Panc1 (cell line): ENCODE results near the gene IL16. TPM values are rescaled to one million over a fixed set of nuclear protein-coding genes. Genes with fewer than 3 reads are reported as not detected.

Experiments used
- ATAC-seq: fragments of 200-7000 bp; cut with Tn5 transposase; 2 replicates; pipeline ENCODE4 v1.9.1; 2020; ENCODE audit warnings: mild to moderate bottlenecking, moderate library complexity
- BruUV-seq: library from RNA; stranded (reverse); fragments of 400-500 nt; replicated peaks from 2 replicates; lab custom pipeline; 2021; lab: Mats Ljungman, UMichigan
- CTCF ChIA-PET: fragments of 300-600 bp; sonication (Branson Sonifier 250); formaldehyde crosslinking; loops from one replicate; lab custom pipeline; 2022; ENCODE audit warnings: antibody characterized with exemption; lab: Charles Lee
- POLR2A ChIA-PET: fragments of 300-600 bp; sonication (Branson Sonifier 250); formaldehyde crosslinking; loops from one replicate; lab custom pipeline; 2022; ENCODE audit warnings: antibody characterized with exemption; lab: Charles Lee
- DNase-seq: peaks from one replicate; pipeline ENCODE4 v3.0.0-alpha.2; 2010; ENCODE audit warnings: low read depth, low spot score
- H3K27ac ChIP-seq: 2 replicates; pipeline ENCODE4 v1.5.1; 2011; ENCODE audit warnings: mild to moderate bottlenecking, low read length, inconsistent platforms
- H3K27me3 ChIP-seq: fragments of 200-500 bp; sonication (Bioruptor generic); 2 replicates; pipeline ENCODE4 v1.6.0; 2014; ENCODE audit warnings: low read length, inconsistent platforms; ENCODE audit not compliant: control insufficient read depth, insufficient read depth
- H3K36me3 ChIP-seq: fragments of 200-500 bp; sonication (Bioruptor generic); 2 replicates; pipeline ENCODE4 v1.5.1; 2014; ENCODE audit warnings: inconsistent platforms, mild to moderate bottlenecking, low read length, moderate library complexity; ENCODE audit not compliant: control insufficient read depth, insufficient read depth
- H3K4me1 ChIP-seq: 2 replicates; pipeline ENCODE4 v1.5.1; 2011; ENCODE audit warnings: inconsistent platforms, mild to moderate bottlenecking, low read length, moderate library complexity; ENCODE audit not compliant: control insufficient read depth, insufficient read depth
- H3K4me3 ChIP-seq, 2 experiments: 2 replicates each; pipeline ENCODE4 v1.5.1; 2011 to 2012; ENCODE audit warnings: low read depth in 2 of 2, low read length in 2 of 2, mild to moderate bottlenecking in 2 of 2, inconsistent platforms in 1 of 2, moderate library complexity in 1 of 2
- H3K9me3 ChIP-seq: fragments of 200-500 bp; sonication (Bioruptor generic); 2 replicates; pipeline ENCODE4 v1.5.1; 2014; ENCODE audit warnings: low read depth, mild to moderate bottlenecking, inconsistent platforms, low read length, moderate library complexity; ENCODE audit not compliant: control insufficient read depth, insufficient read depth
- CTCF ChIP-seq: fragments of 450-650 bp; IDR thresholded peaks from 2 replicates; pipeline ENCODE4 v1.5.1; 2017; ENCODE audit warnings: mild to moderate bottlenecking
- POLR2AphosphoS5 ChIP-seq: IDR thresholded peaks from 2 replicates; pipeline ENCODE4 v1.6.1; 2012; ENCODE audit warnings: mild to moderate bottlenecking, low read depth, low read length, moderate library complexity
- SIN3A ChIP-seq: IDR thresholded peaks from 2 replicates; pipeline ENCODE4 v1.6.1; 2012; ENCODE audit warnings: low read depth, mild to moderate bottlenecking, low read length, moderate library complexity, borderline replicate concordance; ENCODE audit not compliant: insufficient read depth
- TCF7L2 ChIP-seq: IDR thresholded peaks from 2 replicates; pipeline ENCODE4 v1.6.1; 2011; ENCODE audit warnings: mild to moderate bottlenecking, low read depth, low read length, inconsistent platforms
- in situ Hi-C: cut with HindIII; loops from 2 replicates; pipeline ENCODE4 v1.10.0; 2016; ENCODE audit warnings: low sequenced_read_pairs, low pct_unique_long_range_greater_than_20kb
- intact Hi-C: fragments of 100-400 bp; cut with micrococcal nuclease; formaldehyde crosslinking; loops from one replicate; pipeline ENCODE4 v1.10.0; 2022; ENCODE audit not compliant: unreplicated experiment
- total RNA-seq: library from RNA; stranded (reverse); gene quantifications from one replicate; pipeline ENCODE4 v1.2.1, GENCODE V29; 2021; ENCODE audit not compliant: unreplicated experiment
- TF ChIP-seq, protein P1 (sequence below), 2 experiments: IDR thresholded peaks; 2 replicates each; pipeline ENCODE4 v1.6.1; 2011 to 2012; ENCODE audit warnings: low read depth in 2 of 2, control low read depth in 1 of 2, low read length in 1 of 2, mild to moderate bottlenecking in 1 of 2, moderate library complexity in 1 of 2; ENCODE audit not compliant: insufficient read depth in 1 of 2

Gene IL16
- total RNA-seq, 1 experiment from 2014 or later = 1.0 TPM

DNA sequence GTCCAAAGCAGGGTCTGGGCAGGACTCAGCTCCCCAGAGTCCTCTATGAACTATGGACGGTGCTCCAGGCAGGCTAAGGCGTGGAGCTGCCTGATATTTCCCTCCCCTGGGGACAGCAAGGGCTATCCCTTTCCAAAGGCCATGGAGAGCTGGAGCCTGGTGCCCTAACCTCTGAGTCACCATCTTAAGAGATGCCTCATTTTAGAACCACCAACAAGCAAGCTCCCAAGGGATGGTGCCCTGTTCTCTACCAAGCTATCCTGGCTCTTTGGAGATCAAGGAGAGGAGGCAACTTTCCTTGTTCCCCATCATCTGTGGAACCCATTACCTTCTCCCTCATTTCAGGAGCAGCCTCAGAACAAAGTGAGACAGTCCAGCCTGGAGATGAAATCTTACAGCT lies 111.6 kb downstream of the IL16 start:
- Histone ChIP-seq H3K4me3 (no peak overlapping the region), H3K27ac (no peak overlapping the region), H3K27me3 (no peaks in the 10 kb centered on the region), H3K9me3 (no peaks in the 10 kb centered on the region), H3K4me1 (peaks cover 7% of the 10 kb centered on the region), H3K36me3 (no peaks in the 10 kb centered on the region)
- ChIA-PET CTCF (interaction anchor here (0.7 kb wide), 1 partner anchor 42 kb away, joined by 3 read pairs; no protein-coding TSS in a partner anchor), POLR2A (interaction anchor here (0.7 kb wide), 1 partner anchor 79 kb away, joined by 3 read pairs; no protein-coding TSS in a partner anchor)
- intact Hi-C loops (no loop called here), in situ Hi-C loops (no loop called here)
- ATAC-seq (no peak), DNase-seq (no peak)
- TF ChIP-seq CTCF (no peak), POLR2AphosphoS5 (no peak), TCF7L2 (no peak), SIN3A (no peak)
- no TSS peak for BruUV-seq

- no peak for TF ChIP-seq TCF7L2
- no peak for TF ChIP-seq SIN3A
- TF ChIP-seq, protein P1, sequence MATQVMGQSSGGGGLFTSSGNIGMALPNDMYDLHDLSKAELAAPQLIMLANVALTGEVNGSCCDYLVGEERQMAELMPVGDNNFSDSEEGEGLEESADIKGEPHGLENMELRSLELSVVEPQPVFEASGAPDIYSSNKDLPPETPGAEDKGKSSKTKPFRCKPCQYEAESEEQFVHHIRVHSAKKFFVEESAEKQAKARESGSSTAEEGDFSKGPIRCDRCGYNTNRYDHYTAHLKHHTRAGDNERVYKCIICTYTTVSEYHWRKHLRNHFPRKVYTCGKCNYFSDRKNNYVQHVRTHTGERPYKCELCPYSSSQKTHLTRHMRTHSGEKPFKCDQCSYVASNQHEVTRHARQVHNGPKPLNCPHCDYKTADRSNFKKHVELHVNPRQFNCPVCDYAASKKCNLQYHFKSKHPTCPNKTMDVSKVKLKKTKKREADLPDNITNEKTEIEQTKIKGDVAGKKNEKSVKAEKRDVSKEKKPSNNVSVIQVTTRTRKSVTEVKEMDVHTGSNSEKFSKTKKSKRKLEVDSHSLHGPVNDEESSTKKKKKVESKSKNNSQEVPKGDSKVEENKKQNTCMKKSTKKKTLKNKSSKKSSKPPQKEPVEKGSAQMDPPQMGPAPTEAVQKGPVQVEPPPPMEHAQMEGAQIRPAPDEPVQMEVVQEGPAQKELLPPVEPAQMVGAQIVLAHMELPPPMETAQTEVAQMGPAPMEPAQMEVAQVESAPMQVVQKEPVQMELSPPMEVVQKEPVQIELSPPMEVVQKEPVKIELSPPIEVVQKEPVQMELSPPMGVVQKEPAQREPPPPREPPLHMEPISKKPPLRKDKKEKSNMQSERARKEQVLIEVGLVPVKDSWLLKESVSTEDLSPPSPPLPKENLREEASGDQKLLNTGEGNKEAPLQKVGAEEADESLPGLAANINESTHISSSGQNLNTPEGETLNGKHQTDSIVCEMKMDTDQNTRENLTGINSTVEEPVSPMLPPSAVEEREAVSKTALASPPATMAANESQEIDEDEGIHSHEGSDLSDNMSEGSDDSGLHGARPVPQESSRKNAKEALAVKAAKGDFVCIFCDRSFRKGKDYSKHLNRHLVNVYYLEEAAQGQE (IDR thresholded peaks at IDR 0.05; ENCODE audit: insufficient read depth in 1 of 2, low read depth in 2 of 2, low read length in 1 of 2) = no peak
- TF ChIP-seq POLR2AphosphoS5 = no peak
- no peak for TF ChIP-seq CTCF
- CTCF ChIA-PET = interaction anchor here (0.7 kb wide), 1 partner anchor 14 kb away, joined by 3 read pairs; the partner anchor contains the start of gene STARD5
- H3K36me3 ChIP-seq = no peaks in the 10 kb centered on the region
These were observed 113.2 kb downstream of the IL16 start for GRCh38 chr15:81309647-81310450.

More at GRCh38 chr15:81309647-81310450, 113.2 kb downstream of the IL16 start:
- DNase-seq (no peak), ATAC-seq (no peak)
- BruUV-seq = no TSS peak
- Histone ChIP-seq H3K27ac (no peak overlapping the region), H3K9me3 (no peaks in the 10 kb centered on the region), H3K27me3 (no peaks in the 10 kb centered on the region), H3K4me3 (no peak overlapping the region), H3K4me1 (peaks cover 7% of the 10 kb centered on the region)
- in situ Hi-C loops (no loop called here), intact Hi-C loops (no loop called here)
- POLR2A ChIA-PET = no interaction called here
